ENCODE measurements around the gene PISD.

GRCh38 chr22:31610611-31611010, 51.4 kb downstream of the PISD start:
- TF ChIP-seq, protein P1, sequence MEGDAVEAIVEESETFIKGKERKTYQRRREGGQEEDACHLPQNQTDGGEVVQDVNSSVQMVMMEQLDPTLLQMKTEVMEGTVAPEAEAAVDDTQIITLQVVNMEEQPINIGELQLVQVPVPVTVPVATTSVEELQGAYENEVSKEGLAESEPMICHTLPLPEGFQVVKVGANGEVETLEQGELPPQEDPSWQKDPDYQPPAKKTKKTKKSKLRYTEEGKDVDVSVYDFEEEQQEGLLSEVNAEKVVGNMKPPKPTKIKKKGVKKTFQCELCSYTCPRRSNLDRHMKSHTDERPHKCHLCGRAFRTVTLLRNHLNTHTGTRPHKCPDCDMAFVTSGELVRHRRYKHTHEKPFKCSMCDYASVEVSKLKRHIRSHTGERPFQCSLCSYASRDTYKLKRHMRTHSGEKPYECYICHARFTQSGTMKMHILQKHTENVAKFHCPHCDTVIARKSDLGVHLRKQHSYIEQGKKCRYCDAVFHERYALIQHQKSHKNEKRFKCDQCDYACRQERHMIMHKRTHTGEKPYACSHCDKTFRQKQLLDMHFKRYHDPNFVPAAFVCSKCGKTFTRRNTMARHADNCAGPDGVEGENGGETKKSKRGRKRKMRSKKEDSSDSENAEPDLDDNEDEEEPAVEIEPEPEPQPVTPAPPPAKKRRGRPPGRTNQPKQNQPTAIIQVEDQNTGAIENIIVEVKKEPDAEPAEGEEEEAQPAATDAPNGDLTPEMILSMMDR (IDR thresholded peaks at IDR 0.05; ENCODE audit: low read length) = no peak
- TF ChIP-seq EZH2 (IDR thresholded peaks at IDR 0.05; ENCODE audit: borderline replicate concordance, low read length) = no peak
